Measurements from ENCODE around the gene GSTT4. TPM values are rescaled to one million over a fixed set of nuclear protein-coding genes. Genes with fewer than 3 reads are reported as not detected.
"Not testable (repeated sequence)": the region's sequence is repeated elsewhere in the genome, so short reads cannot be mapped to it uniquely, and the experiment has no call there.

The GSTT4 gene
- total RNA-seq, 1 donor, result not detected

DNA sequence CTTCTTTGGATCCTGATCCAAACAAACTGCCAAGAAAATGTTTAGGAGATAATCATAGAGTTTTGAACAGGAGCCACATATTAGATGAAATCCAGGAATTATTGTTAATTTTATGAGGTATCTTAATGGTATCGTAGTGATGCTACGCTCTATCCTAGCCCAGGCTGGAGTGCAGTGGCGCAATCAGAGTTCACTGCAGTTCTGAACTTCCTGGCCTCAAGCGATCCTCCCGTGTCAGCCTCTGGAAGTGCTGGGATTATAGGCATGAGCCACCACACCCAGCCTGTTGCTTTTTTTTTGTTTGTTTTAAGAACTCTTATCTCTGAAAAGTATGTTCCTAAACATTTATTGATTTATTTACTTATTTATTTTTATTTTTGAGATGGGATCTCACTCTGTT, 2.4 kb downstream of the GSTT4 start:
- Histone ChIP-seq H3K4me2 (ENCODE audit: insufficient read depth, low read length) (no peak overlapping the region), H3K4me1 (ENCODE audit: insufficient read depth, low read length) (no peaks in the 10 kb centered on the region), H4K20me1 (ENCODE audit: insufficient read depth, low read length) (no peaks in the 10 kb centered on the region), H3K27ac (ENCODE audit: low read depth, low read length) (no peak overlapping the region), H3K4me3 (ENCODE audit: insufficient read depth, low read length) (no peak overlapping the region), H3K36me3 (ENCODE audit: insufficient read depth, low read length) (no peaks in the 10 kb centered on the region), H3K9me3 (ENCODE audit: low read depth, low read length) (no peaks in the 10 kb centered on the region), H2AFZ (ENCODE audit: low read length) (no peak overlapping the region), H3K79me2 (ENCODE audit: insufficient read depth, low read length) (no peaks in the 10 kb centered on the region), H3K27me3 (ENCODE audit: insufficient read depth, low read length) (no peaks in the 10 kb centered on the region)
- no peak for DNase-seq (ENCODE audit: insufficient read length, low spot score, missing footprints)
- TF ChIP-seq CTCF (IDR thresholded peaks at IDR 0.05; ENCODE audit: extremely low read depth, low read depth, low read length), result no peak

DNA sequence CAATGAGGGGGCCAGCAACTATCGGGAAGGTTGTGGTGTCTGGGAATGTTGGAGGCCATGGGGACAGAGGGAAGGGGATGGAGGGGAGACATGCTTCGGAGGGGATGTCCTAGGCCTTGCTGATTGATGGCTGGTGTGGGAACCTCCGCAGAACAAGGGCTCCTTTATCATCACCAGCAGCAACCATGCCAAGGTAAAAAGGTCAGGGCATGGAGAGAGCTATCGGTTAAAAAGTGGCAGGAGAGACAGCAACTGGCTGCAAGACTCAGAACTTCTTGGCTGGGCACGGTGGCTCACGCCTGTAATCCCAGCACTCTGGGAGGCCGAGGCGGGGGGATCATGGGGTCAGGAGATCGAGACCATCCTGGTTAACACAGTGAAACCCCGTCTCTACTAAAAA, 3.0 kb downstream of the GSTT4 start:
- H2AFZ ChIP-seq (ENCODE audit: low read length), result no peak overlapping the region
- no peak overlapping the region for H3K4me3 ChIP-seq (ENCODE audit: insufficient read depth, low read length)
- no peaks in the 10 kb centered on the region for H3K4me1 ChIP-seq (ENCODE audit: insufficient read depth, low read length)
- H3K79me2 ChIP-seq (ENCODE audit: insufficient read depth, low read length), result no peaks in the 10 kb centered on the region
- no peaks in the 10 kb centered on the region for H3K27me3 ChIP-seq (ENCODE audit: insufficient read depth, low read length)
- no peak overlapping the region for H3K27ac ChIP-seq (ENCODE audit: low read depth, low read length)
- H3K4me2 ChIP-seq (ENCODE audit: insufficient read depth, low read length), result no peak overlapping the region
- DNase-seq (ENCODE audit: insufficient read length, low spot score, missing footprints), result peak; percentile 21
- no peaks in the 10 kb centered on the region for H4K20me1 ChIP-seq (ENCODE audit: insufficient read depth, low read length)
- H3K9me3 ChIP-seq (ENCODE audit: low read depth, low read length), result no peaks in the 10 kb centered on the region
- TF ChIP-seq CTCF (IDR thresholded peaks at IDR 0.05; ENCODE audit: extremely low read depth, low read depth, low read length), result no peak
- no peaks in the 10 kb centered on the region for H3K36me3 ChIP-seq (ENCODE audit: insufficient read depth, low read length)

- Histone ChIP-seq H3K79me2 (ENCODE audit: insufficient read depth, low read length) (no peaks in the 10 kb centered on the region), H2AFZ (ENCODE audit: low read length) (no peak overlapping the region), H3K27me3 (ENCODE audit: insufficient read depth, low read length) (no peaks in the 10 kb centered on the region), H3K4me2 (ENCODE audit: insufficient read depth, low read length) (no peak overlapping the region), H4K20me1 (ENCODE audit: insufficient read depth, low read length) (no peaks in the 10 kb centered on the region), H3K9me3 (ENCODE audit: low read depth, low read length) (no peaks in the 10 kb centered on the region), H3K36me3 (ENCODE audit: insufficient read depth, low read length) (no peaks in the 10 kb centered on the region), H3K4me3 (ENCODE audit: insufficient read depth, low read length) (no peak overlapping the region), H3K27ac (ENCODE audit: low read depth, low read length) (no peak overlapping the region), H3K4me1 (ENCODE audit: insufficient read depth, low read length) (no peaks in the 10 kb centered on the region)
- DNase-seq (ENCODE audit: insufficient read length, low spot score, missing footprints), result peak; percentile 69
- no peak for TF ChIP-seq CTCF (IDR thresholded peaks at IDR 0.05; ENCODE audit: extremely low read depth, low read depth, low read length)
Observed at GRCh38 chr22:24001314-24001713, 3.9 kb downstream of the GSTT4 start.

- H3K4me2 ChIP-seq (ENCODE audit: insufficient read depth, low read length); H3K9me3 ChIP-seq (ENCODE audit: low read depth, low read length); H3K27ac ChIP-seq (ENCODE audit: low read depth, low read length); H2AFZ ChIP-seq (ENCODE audit: low read length); H3K36me3 ChIP-seq (ENCODE audit: insufficient read depth, low read length); H3K4me3 ChIP-seq (ENCODE audit: insufficient read depth, low read length); H3K4me1 ChIP-seq (ENCODE audit: insufficient read depth, low read length); H3K27me3 ChIP-seq (ENCODE audit: insufficient read depth, low read length); H4K20me1 ChIP-seq (ENCODE audit: insufficient read depth, low read length); H3K79me2 ChIP-seq (ENCODE audit: insufficient read depth, low read length): not testable (repeated sequence)
- peak; percentile 34 for DNase-seq (ENCODE audit: insufficient read length, low spot score, missing footprints)
Observed at GRCh38 chr22:23999779-24000178, 5.5 kb downstream of the GSTT4 start.

- Histone ChIP-seq H3K27ac (ENCODE audit: low read depth, low read length) (no peak overlapping the region), H4K20me1 (ENCODE audit: insufficient read depth, low read length) (no peaks in the 10 kb centered on the region), H3K4me1 (ENCODE audit: insufficient read depth, low read length) (no peaks in the 10 kb centered on the region), H3K9me3 (ENCODE audit: low read depth, low read length) (no peaks in the 10 kb centered on the region), H2AFZ (ENCODE audit: low read length) (no peak overlapping the region), H3K27me3 (ENCODE audit: insufficient read depth, low read length) (no peaks in the 10 kb centered on the region), H3K4me3 (ENCODE audit: insufficient read depth, low read length) (no peak overlapping the region), H3K36me3 (ENCODE audit: insufficient read depth, low read length) (no peaks in the 10 kb centered on the region), H3K79me2 (ENCODE audit: insufficient read depth, low read length) (no peaks in the 10 kb centered on the region), H3K4me2 (ENCODE audit: insufficient read depth, low read length) (no peak overlapping the region)
- TF ChIP-seq CTCF (IDR thresholded peaks at IDR 0.05; ENCODE audit: extremely low read depth, low read depth, low read length), result no peak
- no peak for DNase-seq (ENCODE audit: insufficient read length, low spot score, missing footprints)
Observed at GRCh38 chr22:23997092-23997491, 8.2 kb downstream of the GSTT4 start.

GRCh38 chr22:23993581-23994177, 11.6 kb downstream of the GSTT4 start:
- H3K79me2 ChIP-seq (ENCODE audit: insufficient read depth, low read length); H2AFZ ChIP-seq (ENCODE audit: low read length); H3K4me2 ChIP-seq (ENCODE audit: insufficient read depth, low read length); H3K27ac ChIP-seq (ENCODE audit: low read depth, low read length); H3K27me3 ChIP-seq (ENCODE audit: insufficient read depth, low read length); H3K4me3 ChIP-seq (ENCODE audit: insufficient read depth, low read length); DNase-seq (ENCODE audit: insufficient read length, low spot score, missing footprints); H3K4me1 ChIP-seq (ENCODE audit: insufficient read depth, low read length); H3K9me3 ChIP-seq (ENCODE audit: low read depth, low read length); H4K20me1 ChIP-seq (ENCODE audit: insufficient read depth, low read length); H3K36me3 ChIP-seq (ENCODE audit: insufficient read depth, low read length): not testable (repeated sequence)

Data from osteoblast (primary cell).